Retina (tissue), 1 donor: Measurements from ENCODE around the gene KISS1R.
"Not testable (repeated sequence)": the region's sequence is repeated elsewhere in the genome, so short reads cannot be mapped to it uniquely, and the experiment has no call there.

ENCODE experiments used
- DNase-seq: peaks from one replicate; pipeline ENCODE4 v3.0.0-alpha.2; 2016

KISS1R gene

DNA sequence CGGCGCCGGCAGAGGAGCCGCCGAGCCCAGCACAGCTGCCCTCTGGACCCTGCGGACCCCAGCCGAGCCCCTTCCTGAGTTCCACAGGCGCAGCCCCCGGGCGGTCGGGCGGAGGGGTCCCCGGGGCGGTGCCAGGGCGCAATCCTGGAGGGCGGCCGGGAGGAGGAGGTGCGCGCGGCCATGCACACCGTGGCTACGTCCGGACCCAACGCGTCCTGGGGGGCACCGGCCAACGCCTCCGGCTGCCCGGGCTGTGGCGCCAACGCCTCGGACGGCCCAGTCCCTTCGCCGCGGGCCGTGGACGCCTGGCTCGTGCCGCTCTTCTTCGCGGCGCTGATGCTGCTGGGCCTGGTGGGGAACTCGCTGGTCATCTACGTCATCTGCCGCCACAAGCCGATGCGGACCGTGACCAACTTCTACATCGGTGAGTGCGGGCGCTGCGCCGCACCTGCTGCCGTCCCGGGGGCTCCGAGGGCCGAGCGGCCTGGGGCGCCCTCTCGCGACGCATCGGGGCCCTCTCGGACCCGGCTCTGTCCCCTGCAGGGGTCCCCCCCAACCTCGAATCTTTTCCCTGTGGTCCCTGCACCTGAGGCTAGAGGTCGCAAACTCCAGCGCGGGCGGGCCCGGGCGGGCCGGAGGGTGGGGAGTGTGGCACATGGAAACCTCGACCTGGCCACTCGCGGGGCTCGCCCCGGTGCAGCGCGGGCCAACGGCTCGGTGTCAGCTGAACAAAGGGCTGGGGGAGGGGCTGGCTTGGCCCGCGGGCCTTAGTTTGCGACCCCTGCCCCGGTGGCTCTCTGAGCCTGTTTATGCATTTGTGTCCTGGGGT lies at the start of gene KISS1R:
TSS of gene KISS1R (plus strand) at position 11 of the 829 bp plus-strand sequence. CDS start at position 181, 170 bp downstream.
- peak; percentile 85 for DNase-seq

DNA sequence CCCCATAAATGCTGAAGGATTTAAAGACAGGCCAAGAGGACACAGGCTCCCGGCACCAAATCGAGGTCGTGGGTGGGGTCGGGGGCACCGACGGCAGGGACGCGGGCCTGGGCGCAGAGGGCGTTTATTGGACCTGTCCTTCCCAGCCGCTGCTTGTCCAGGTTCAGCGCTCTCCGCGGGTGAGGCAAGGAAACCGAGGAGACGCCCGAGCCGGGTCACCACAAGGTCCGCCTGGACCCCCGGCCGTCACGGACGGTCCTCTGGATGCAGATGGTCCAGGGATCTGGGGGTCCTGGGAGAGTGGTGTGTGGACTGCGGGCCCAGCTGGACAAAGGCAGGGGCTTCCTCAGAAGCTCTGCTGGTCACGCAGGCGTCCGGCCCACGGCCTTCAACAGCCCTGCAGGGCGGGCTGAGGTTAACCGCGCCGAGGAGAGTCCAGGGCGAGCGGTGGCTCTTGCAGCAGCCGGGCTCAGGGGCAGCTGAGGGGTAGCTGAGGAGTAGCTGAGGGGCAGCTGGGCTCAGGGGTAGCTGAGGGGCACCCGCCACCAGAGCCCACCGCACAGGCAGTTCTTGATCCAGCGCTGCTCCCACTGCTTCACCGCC lies 49.2 kb upstream of the KISS1R start:
- DNase-seq: no peak

DNA sequence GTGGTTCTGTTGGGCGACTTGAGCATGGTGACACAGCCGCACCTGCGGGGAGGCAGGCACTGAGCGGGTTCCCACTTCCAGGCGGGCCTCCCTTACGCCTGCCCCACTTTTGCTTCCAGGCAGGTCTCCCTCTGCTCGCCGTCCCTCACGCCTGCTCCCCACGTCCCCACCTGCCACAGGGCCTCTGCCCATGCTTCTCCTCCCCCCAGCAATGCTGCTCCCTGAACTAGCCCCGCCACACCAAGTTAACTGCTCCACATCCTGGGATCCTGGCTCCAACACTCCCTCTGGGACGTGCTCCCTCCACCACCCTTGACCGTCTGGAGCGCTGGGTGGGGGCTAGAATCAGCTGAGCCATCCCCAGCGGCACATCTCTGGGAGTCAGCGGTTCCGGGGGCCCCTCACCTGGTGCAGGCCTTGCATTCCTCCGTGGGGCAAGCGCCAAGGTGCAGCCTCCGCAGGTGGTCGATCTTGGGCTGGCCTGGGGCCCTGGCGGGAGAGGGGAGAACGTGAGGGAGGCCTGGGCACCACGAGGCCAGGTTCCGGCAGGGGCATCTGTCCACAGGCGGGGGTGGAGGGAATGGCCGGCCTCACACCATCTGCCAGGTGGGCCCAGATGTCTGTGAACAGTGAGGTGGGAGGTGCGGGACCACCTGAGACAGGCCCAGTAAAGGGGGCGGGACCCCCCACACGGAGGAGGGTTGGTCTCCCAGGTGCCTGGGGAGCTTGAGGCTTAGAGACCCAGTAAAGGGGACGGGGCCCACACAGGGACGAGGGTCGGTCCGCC lies 48.5 kb upstream of the KISS1R start:
- no peak for DNase-seq

DNA sequence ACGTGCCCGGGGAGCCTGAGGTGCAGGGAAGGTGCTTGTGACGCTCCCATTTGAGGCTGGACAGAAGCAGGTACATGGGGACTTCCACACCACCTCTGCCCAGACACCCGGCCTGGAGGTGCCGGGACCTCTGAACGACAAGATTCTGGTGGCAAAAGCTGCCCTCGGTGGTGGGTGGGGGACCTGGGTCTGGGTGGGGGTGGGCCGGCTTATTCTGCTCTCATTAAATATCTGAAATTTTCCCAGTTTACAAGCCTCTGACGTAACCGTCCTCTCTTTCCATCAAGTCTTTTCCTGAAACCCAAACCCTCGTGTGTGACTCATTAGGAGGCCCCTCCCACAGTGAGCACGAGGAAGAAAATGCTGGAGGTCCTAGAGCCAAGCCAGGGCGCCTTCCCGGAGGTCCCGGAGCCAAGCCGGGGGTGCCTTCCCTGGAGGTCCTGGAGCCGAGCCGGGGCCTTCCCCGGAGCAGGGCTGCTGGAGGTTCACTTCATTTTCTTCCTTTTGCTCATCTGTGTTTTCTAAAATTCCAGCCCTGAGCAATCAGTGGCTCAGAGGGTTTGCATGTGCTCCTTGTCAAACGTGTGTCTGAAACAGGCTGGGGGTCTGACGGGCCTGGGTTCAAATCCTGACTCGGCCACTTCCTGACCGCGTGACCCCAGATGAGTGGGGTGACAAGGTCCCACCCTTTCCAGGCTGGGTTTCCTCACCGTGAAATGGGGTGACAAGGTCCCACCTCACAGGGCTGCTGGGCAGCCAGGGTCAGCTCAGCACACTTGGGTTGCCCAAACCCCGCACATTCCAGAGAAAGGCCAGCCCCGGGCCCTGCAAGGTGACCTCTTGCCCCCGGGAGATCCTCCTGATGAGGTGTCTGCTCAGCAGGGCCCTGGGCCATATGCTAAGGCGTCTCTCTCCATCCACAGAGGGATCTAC lies 47.6 kb upstream of the KISS1R start:
- no peak for DNase-seq

DNA sequence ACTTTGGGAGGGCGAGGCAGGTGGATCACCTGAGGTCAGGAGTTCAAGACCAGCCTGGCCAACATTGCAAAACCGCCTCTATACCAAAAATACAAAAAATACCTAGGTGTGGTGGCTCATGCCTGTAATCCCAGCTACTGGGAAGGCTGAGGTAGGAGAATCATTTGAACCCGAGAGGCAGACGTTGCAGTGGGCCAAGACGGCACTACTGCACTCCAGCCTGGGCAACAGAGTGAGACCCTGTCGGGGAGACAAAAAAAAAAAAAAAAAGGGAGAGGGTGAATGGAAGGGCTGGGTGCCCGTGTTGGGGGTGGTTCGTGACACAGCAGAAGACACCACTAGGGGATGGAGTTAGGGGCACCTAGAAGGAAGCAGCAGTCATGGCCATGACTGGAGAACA lies 46.8 kb upstream of the KISS1R start:
- DNase-seq: no peak

DNA sequence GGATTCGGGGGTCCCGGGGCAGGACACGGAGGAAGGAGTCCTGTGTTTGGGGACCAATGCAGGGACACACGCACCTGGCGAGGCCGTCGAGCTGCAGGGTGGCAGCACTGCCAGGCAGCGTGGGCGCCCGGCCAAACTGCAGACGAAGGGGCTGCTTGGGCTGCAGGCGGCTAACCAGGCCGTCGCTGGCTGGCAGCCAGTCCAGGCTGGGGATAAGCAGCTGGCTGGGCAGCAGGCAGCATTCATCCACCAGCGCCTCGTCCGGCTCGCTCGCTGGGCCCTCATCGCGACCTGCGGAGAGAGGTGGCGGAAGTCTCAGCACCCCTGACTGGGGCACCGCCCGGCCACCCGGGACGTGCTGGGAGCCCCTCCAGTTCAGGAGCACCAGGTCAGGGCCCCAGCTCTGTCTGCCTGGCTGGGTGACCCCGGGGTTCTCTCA lies 46.2 kb upstream of the KISS1R start:
- no peak for DNase-seq

DNA sequence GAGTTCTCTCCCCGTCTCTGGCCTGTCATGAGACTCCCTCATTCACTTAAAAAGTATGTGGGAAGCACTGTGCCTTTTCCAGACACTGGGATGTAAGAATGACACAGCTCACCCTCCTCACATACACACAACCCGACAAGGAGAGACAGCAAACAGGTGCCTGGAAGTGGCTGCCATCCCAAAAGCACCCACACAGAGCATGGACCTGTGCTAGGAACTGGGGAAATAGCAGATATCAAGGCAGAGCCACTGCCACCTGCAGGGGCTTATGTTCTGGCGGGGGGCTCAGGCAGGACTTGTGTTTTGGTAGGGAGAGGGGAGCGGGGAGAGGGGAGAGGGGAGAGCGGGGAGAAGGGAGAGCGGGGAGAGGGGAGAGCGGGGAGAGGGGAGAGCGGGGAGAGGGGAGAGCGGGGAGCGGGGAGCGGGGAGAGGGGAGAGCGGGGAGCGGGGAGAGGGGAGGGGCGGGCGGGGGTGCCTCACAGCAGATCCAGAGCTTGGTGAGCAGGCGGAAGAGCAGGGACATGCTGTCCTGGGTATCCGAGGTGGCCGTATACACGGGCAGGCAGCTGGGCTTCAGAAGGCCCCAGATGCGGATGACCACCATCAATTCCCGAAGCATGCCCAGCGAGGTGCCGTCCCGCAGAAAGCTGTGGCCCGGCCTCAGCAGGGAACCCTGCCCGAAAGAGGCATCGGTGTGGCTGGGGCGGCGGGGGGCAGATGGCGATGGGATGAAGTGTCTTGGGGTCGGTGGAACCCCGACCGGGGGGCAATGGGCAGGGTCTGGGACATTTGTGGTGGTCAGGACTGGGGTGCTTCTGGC lies 45.5 kb upstream of the KISS1R start:
- no peak for DNase-seq

DNA sequence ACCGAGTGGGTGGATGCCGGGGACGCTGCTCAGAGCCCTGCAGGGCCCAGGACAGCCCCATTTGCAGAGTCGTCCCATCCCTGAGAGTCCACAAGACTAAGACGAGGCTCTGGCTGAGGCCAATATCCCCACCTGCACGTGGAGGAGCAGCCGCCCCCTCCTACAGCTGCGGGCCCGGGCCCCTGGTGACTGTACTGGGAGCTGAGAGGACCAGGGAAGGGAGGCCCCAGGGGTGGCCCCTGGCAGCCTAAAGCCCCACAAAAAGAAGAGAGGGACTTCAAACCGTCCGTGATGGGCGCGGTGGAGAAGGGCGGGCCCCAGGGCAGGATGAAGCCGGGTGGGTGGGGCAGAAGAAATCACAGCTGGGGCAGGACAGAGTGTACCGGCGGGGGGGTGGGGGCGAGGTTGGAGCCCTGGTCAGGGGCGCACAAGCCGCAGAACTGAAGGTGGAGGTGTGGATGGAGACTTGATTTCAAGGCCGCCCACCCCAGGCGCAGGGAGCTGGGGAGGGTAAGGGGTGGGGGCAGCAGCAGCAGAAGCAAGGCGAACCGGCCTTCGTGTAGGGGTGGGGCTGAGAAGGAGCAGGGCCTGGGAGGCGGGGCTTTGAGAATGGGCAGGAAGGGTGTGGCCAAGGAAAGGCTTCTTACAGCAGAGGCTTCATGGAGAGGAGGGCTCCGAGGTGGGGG lies 44.7 kb upstream of the KISS1R start:
- DNase-seq: no peak

DNA sequence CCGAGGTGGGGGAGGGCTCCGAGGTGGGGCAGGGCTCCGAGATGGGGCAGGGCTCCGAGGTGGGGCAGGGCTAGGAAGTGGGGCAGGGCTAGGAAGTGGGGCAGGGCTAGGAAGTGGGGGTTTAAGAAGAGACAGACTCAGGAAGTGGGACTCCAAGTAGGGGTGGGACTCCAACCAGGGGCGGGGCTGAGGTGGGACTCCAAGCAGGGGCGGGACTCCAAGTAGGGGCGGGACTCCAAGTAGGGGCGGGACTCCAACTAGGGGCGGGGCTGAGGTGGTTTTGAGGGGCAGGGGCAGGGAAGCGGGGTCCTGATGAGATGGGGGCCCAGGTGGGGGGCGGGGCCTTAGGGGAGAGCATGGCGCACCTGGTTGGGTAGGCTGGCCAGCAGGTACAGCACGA lies 44.0 kb upstream of the KISS1R start:
- no peak for DNase-seq

DNA sequence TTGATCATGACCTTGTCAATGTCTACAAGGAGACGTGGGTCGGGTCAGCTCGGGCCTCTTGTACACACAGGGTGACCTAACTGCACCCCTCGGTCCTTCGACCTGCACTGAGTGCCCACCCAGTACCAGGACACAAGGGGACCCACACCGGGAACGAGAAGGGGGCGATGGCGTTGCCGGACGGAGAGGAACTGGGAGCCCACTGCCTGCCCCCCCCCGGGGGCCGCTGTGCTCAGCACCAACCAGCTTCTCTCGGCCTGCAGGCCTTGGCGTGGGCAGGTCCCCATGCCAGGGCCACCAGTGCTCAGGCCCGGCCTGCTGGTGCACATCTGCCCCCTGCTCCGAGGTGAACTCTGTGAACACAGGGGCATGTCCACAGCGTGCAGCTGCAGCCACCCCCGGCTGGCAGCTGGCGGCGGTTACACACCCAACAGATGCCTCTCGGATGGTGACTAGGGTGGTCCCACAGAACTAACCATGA lies 43.5 kb upstream of the KISS1R start:
- no peak for DNase-seq

DNA sequence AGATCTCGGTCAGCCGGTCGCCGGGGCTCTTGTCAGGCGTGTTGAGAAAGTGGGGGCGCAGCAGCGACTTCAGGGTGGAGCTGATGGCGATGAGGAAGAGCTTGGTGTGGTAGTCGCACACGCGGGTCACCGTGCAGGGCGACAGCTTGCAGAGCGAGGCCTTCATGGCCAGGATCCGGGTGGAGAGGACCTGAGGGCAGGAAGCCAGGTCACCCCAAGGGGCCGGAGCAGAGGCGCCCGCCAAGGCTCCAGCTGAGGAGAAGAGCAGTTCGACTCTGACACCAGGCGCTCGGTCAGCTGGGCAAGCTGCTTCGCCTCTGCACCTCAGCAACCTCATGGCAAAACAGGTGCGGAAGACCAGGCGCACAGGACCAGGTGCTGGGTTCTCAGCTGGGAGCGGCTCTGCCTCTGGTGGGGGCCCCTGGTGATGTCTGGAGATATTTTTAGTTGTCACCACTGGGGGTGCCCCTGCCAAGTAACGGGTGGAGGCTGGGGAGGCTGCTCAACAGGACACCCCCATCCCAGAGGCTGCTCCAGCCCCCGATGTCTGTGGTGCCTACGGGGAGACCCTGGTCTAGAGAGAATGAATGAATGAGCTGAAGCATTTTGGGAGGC lies 41.8 kb upstream of the KISS1R start:
- no peak for DNase-seq

DNA sequence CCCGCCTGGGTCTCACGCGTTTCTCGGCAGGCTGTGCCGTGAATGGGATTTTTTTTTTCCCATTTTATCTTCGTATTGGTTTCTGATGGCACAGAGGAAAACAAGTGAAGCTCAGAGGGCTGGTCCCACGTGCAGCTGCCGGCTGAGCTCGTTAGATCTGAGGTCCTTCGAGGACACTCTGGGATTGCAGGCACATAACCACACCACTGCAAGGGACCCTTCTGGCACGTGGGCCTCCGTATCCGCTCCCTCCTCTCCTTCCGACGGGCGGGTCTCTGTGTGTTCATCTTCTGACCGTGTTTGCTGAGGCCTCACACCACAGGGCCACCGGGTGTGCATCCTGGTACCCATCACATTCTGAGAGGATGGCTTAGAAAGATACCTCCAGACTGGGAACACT lies 41.0 kb upstream of the KISS1R start:
- no peak for DNase-seq

DNA sequence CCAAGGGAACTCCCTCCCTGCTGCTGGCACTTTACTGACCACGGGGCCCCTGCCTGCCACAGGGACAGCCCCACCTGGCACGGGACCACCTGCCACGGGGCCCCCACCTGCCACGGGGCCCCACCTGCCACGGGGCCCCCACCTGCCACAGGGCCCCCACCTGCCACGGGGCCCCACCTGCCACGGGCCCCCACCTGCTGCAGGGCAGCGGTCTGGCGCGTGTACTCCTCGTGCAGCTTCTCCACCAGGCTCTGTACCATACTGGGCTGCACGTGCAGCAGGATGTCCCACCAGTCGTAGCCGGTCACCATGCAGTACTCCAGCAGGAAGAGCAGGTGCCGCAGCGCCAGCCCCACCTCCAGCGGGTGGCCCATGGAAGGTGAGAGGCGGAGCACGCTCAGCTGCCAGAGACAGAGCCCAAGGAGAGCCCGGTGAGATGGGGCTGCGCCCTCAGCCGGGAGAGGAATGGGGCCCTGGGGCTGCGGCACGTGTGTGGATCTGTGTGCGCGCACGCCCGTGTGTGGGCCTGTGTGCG lies 40.3 kb upstream of the KISS1R start:
- DNase-seq: no peak

DNA sequence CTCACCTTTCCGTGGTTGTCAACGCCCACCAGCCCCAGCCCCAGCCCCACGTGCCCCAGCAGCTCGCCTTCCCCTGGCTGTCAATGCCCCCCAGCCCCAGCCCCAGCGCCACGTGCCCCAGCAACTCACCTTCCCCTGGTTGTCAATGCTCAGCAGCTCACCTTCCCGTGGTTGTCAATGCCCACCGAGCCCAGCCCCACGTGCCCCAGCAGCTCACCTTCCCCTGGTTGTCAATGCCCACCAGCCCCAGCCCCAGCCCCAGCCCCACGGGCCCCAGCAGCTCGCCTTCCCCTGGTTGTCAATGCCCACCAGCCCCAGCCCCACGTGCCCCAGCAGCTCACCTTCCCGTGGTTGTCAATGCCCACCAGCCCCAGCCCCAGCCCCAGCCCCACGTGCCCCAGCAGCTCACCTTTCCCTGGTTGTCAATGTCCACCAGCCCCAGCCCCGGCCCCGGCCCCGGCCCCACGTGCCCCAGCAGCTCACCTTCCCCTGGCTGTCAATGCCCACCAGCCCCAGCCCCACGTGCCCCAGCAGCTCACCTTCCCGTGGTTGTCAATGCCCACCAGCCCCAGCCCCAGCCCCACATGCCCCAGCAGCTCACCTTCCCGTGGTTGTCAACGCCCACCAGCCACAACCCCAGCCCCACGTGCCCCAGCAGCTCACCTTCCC lies 39.0 kb upstream of the KISS1R start:
- not testable (repeated sequence) for DNase-seq

DNA sequence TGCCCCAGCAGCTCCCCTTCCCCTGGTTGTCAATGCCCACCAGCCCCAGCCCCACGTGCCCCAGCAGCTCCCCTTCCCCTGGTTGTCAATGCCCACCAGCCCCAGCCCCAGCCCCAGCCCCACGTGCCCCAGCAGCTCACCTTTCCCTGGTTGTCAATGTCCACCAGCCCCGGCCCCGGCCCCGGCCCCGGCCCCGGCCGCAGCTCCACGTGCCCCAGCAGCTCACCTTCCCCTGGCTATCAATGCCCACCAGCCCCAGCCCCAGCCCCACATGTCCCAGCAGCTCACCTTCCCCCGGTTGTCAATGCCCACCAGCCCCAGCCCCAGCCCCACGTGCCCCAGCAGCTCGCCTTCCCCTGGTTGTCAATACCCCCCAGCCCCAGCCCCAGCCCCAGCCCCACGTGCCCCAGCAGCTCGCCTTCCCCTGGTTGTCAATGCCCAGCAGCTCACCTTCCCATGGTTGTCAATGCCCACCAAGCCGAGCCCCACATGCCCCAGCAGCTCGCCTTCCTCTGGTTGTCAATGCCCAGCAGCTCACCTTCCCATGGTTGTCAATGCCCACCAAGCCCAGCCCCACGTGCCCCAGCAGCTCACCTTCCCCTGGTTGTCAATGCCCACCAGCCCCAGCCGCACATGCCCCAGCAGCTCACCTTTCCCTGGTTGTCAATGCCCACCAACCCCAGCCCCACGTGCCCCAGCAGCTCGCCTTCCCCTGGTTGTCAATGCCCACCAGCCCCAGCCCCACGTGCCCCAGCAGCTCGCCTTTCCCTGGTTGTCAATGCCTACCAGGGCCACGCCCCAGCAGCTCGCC lies 38.2 kb upstream of the KISS1R start:
- not testable (repeated sequence) for DNase-seq

DNA sequence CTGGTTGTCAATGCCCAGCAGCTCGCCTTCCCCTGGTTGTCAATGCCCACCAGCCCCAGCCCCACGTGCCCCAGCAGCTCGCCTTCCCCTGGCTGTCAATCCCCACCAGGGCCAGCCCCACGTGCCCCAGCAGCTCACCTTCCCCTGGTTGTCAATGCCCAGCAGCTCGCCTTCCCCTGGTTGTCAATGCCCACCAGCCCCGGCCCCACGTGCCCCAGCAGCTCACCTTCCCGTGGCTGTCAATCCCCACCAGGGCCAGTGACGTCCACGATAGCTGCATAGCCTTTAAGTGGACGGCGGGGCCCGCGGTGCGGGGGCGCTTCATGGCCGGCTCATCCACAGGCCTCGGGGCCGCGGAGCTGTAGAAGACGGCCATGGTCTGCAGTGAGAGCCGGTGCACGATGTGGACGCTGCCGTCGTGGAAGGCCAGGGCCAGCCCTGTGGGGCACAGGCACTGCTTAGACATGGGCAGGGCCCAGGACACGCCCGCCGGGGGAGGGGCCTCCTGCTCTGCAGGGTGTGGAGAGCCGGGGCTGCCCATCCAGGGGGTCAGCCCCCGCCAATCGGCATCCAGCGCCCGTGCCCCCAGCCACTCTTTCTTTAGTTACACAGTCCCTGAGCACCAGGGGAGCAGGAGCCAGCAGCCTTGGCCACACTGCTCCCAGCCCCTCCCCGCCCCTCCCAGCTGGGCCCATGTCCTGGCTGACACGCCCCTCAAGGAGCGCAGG lies 37.3 kb upstream of the KISS1R start:
- DNase-seq: no peak

DNA sequence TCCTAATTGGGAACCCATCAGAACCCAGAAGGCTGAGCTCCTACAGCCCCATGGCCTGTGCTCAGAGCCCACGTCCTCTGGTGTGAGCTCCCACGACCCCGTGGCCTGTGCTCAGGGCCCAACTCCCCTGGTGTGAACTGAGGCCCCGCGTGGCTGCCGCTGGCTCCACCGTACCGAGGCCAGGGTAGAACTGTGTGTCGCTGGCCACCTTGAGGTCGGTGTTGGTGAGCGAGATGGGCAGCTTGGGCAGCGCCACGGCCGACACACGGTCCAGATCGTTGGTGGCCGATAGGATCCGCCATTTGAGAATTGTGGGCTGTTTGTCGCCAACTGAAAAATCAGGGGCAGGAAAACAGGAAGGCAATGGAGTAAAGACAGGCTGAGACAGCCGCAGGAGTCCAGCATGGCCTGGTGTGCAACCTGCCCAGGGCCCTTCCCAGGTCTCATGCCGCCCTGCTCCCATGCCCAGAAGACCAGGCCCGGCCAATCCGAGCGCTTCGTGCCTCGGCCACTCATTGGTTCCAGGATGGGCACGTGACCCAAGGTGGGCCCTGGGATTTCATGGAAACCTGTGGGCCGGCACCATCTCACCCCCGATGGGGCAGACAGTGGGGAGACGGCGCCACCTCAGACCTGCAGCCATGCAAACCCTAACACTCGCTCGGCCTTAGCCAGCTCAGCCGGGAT lies 35.6 kb upstream of the KISS1R start:
- no peak for DNase-seq
